ENCODE results near the gene ZNF784. TPM values are rescaled to one million over a fixed set of nuclear protein-coding genes. Genes with fewer than 3 reads are reported as not detected.
A peak's percentile ranks its signal among the peaks of the same experiment; 100 is the strongest.

ZNF784 gene
- total RNA-seq, 1 experiment from 2014 or later, result 9.9 TPM

- TF ChIP-seq PRRX2 (CRISPR knock-in tag; IDR thresholded peaks at IDR 0.05), result no peak
- TF ChIP-seq PRDM15 (CRISPR knock-in tag; IDR thresholded peaks at IDR 0.05), result no peak
- TF ChIP-seq ERG (CRISPR knock-in tag; IDR thresholded peaks at IDR 0.05), result no peak
- peak; percentile 81 for TF ChIP-seq FOXK1 (CRISPR knock-in tag; IDR thresholded peaks at IDR 0.05)
- no peak for TF ChIP-seq CREB1 (CRISPR knock-in tag; IDR thresholded peaks at IDR 0.05)
- TF ChIP-seq MYBL2 (CRISPR knock-in tag; IDR thresholded peaks at IDR 0.05), result no peak
- no peak for TF ChIP-seq ZMAT4 (CRISPR knock-in tag; IDR thresholded peaks at IDR 0.05)
- peak; percentile 39; the same call in 1 of the 2 replicates for TF ChIP-seq SMAD3 (CRISPR knock-in tag; IDR thresholded peaks at IDR 0.05; ENCODE audit: borderline replicate concordance)
- TF ChIP-seq KAT7 (CRISPR knock-in tag; IDR thresholded peaks at IDR 0.05; ENCODE audit: borderline replicate concordance), result peak; percentile 47; the same call in 1 of the 2 replicates
- peak; percentile 85 for TF ChIP-seq FOXP4 (CRISPR knock-in tag; IDR thresholded peaks at IDR 0.05)
- no peak for TF ChIP-seq MLX (CRISPR knock-in tag; IDR thresholded peaks at IDR 0.05)
- peak; percentile 69; the same call in 1 of the 2 replicates for TF ChIP-seq ETV6 (CRISPR knock-in tag; IDR thresholded peaks at IDR 0.05)
Measured at GRCh38 chr19:55581145-55581822, 43.1 kb downstream of the ZNF784 start (continued).

GRCh38 chr19:55580628-55581144 lies 43.7 kb downstream of the ZNF784 start, which contains the start of gene ZNF579:
Gene ZNF579 (minus strand): TSS chr19:55580848. CDS start chr19:55579639, 1,209 bp downstream.
- Mint-ChIP-seq H3K4me1 (peaks cover 10% of the 10 kb centered on the region), H3K27ac (peak within 1 kb of the TSS; percentile 90), H3K4me3 (peak within 1 kb of the TSS; percentile 86), H3K9me3 (no peaks in the 10 kb centered on the region), H3K27me3 (ENCODE audit: low read depth) (peaks cover 17% of the 10 kb centered on the region), H3K36me3 (peaks cover 13% of the 10 kb centered on the region)
- peak; percentile 89 for DNase-seq (ENCODE audit: low spot score)
- peak; percentile 72 for ATAC-seq
- ChIA-PET CTCF (interaction anchor here (0.7 to 2.0 kb wide), 5 partner anchors 19 to 437 kb away, joined by 4 to 20 read pairs (median 5); partner anchors contain the start of genes FIZ1 and ZNF865), POLR2A (interaction anchor here (1.1 to 1.2 kb wide), 3 partner anchors 19 to 44 kb away, joined by 3 to 7 read pairs (median 3); partner anchors contain the start of genes FIZ1 and ZNF784)
- TF ChIP-seq GABPB1 (CRISPR knock-in tag; IDR thresholded peaks at IDR 0.05) (peak; percentile 53), ZNF138 (CRISPR knock-in tag; conservative IDR thresholded peaks at IDR 0.05) (no peak), ZMAT4 (CRISPR knock-in tag; IDR thresholded peaks at IDR 0.05) (no peak), E2F4 (CRISPR knock-in tag; IDR thresholded peaks at IDR 0.05; ENCODE audit: borderline replicate concordance, low read depth) (no peak), ZNF232 (CRISPR knock-in tag; IDR thresholded peaks at IDR 0.05) (no peak), IRF1 (CRISPR knock-in tag; IDR thresholded peaks at IDR 0.05) (no peak), RORB (CRISPR knock-in tag; IDR thresholded peaks at IDR 0.05) (no peak), ARID4B (CRISPR knock-in tag; IDR thresholded peaks at IDR 0.05; ENCODE audit: borderline replicate concordance) (no peak)
